ENCODE results near the gene CATSPERZ. TPM values are rescaled to one million over a fixed set of nuclear protein-coding genes. Genes with fewer than 3 reads are reported as not detected.

Gene CATSPERZ
- total RNA-seq, 2 donors from 2014 or later: 0.32 TPM; not detected in 1

GRCh38 chr11:64344787-64345186, 44.6 kb downstream of the CATSPERZ start:
- ATAC-seq (no peak), DNase-seq (no peak)

GRCh38 chr11:64347193-64347867, 47.2 kb downstream of the CATSPERZ start:
- intact Hi-C loops (cut with DNase I): no loop called here
- ATAC-seq: no peak
- DNase-seq: no peak

More at GRCh38 chr11:64344787-64345186, 44.6 kb downstream of the CATSPERZ start:
- intact Hi-C loops (cut with DNase I): no loop called here

- ATAC-seq (peak in 1 of 2 donors; percentile 67), DNase-seq (no peak)
- intact Hi-C loops (cut with DNase I): no loop called here
These were observed 48.3 kb downstream of the CATSPERZ start for GRCh38 chr11:64348383-64349024.

- intact Hi-C loops (cut with DNase I): no loop called here
- ATAC-seq: no peak
- DNase-seq: no peak
These were observed 48.8 kb downstream of the CATSPERZ start for GRCh38 chr11:64349025-64349387.

- ATAC-seq (no peak), DNase-seq (no peak)
- intact Hi-C loops (cut with DNase I): no loop called here
These were observed 49.2 kb downstream of the CATSPERZ start for GRCh38 chr11:64349404-64349803.

GRCh38 chr11:64351136-64351631, 51.0 kb downstream of the CATSPERZ start:
- DNase-seq (no peak), ATAC-seq (no peak)
- intact Hi-C loops (cut with DNase I): no loop called here

- DNase-seq (no peak), ATAC-seq (no peak)
- intact Hi-C loops (cut with DNase I): no loop called here
These were observed 52.2 kb downstream of the CATSPERZ start for GRCh38 chr11:64352099-64352994.

GRCh38 chr11:64352995-64353714, 53.0 kb downstream of the CATSPERZ start:
- ATAC-seq (no peak), DNase-seq (no peak)
- intact Hi-C loops (cut with DNase I): no loop called here

- intact Hi-C loops (cut with DNase I): no loop called here
These were observed 53.8 kb downstream of the CATSPERZ start for GRCh38 chr11:64353715-64354506.

More at GRCh38 chr11:64353715-64354506, 53.8 kb downstream of the CATSPERZ start:
- no peak for DNase-seq
- no peak for ATAC-seq

Small RNAs within 50 kb of the gene (microRNA-seq; reads per million reads assigned to microRNA genes)
- 0.60 to 1.1 reads per million in 2 donors for gene MIR7155

Other genes with a start within 250 kb of the CATSPERZ start
- 10 to 100 TPM; 37.9 to 48.0 TPM for gene MACROD1, start 134.2 kb upstream of the CATSPERZ start, total RNA-seq
- gene STIP1, start 114.2 kb upstream of the CATSPERZ start, total RNA-seq: 100 to 1,000 TPM; 102 to 125 TPM
- gene FERMT3, start 93.6 kb upstream of the CATSPERZ start, total RNA-seq: 10 to 100 TPM; 23.8 to 25.8 TPM
- gene TRPT1, start 74.2 kb upstream of the CATSPERZ start, total RNA-seq: 10 to 100 TPM; 59.6 to 61.2 TPM
- gene NUDT22, start 74.1 kb upstream of the CATSPERZ start, total RNA-seq: 10 to 100 TPM; 58.8 to 82.0 TPM
- 10 to 100 TPM; 49.2 to 49.3 TPM for gene DNAJC4, start 69.8 kb upstream of the CATSPERZ start, total RNA-seq
- gene VEGFB, start 65.8 kb upstream of the CATSPERZ start, total RNA-seq: 100 to 1,000 TPM; 276 to 310 TPM
- gene FKBP2, start 59.3 kb upstream of the CATSPERZ start, total RNA-seq: 10 to 100 TPM; 63.9 to 66.9 TPM
- gene PPP1R14B, start 53.4 kb upstream of the CATSPERZ start, total RNA-seq: 100 to 1,000 TPM; 122 to 135 TPM
- 10 to 100 TPM; 13.6 to 14.4 TPM for gene PLCB3, start 48.8 kb upstream of the CATSPERZ start, total RNA-seq
- gene BAD, start 15.7 kb upstream of the CATSPERZ start, total RNA-seq: 10 to 100 TPM; 68.9 to 96.3 TPM
- 10 to 100 TPM; 31.6 to 32.6 TPM for gene GPR137, start 14.5 kb upstream of the CATSPERZ start, total RNA-seq
- gene KCNK4, start 9.1 kb upstream of the CATSPERZ start, total RNA-seq: under 1 TPM in 1 of 2 donors, not detected in 1; 0.13 TPM
- 100 to 1,000 TPM; 147 to 150 TPM for gene ESRRA, start 5.2 kb downstream of the CATSPERZ start, total RNA-seq
- 100 to 1,000 TPM in 1 of 2 donors, 10 to 100 TPM in 1; 94.1 to 101 TPM for gene TRMT112, start 17.2 kb downstream of the CATSPERZ start, total RNA-seq
- 100 to 1,000 TPM; 264 to 298 TPM for gene PRDX5, start 17.8 kb downstream of the CATSPERZ start, total RNA-seq
- 10 to 100 TPM in 1 of 2 donors, 1 to 10 TPM in 1; 9.2 to 10.6 TPM for gene CCDC88B, start 39.8 kb downstream of the CATSPERZ start, total RNA-seq
- 10 to 100 TPM; 18.1 to 20.1 TPM for gene RPS6KA4, start 58.8 kb downstream of the CATSPERZ start, total RNA-seq